Measurements from ENCODE around the gene LRMDA. TPM values are rescaled to one million over a fixed set of nuclear protein-coding genes. Genes with fewer than 3 reads are reported as not detected.

The LRMDA gene
- polyA plus RNA-seq, 1 donor (not counting 4 experiments of a cell fraction or from before 2014, with no cell fraction given) = not detected

DNA sequence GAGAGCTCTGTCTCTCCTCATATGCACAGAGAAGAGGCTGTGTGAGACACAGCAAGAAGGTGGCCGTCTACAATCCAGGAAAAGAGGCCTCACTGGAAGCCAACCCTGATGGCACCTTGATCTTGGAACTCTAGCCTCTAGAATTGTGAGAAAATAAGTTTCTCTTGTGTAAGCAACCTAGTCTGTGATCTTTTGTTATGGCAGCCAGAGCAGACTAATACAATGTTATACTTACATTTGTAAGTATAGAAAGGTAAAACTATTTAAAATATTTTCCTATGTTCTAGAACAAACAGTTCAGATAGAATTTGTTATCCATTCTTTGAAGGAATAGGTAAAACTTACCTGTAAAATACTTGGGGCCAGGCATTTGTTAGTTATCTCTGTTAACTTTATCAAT is 53.3 kb downstream of the LRMDA start:
- Histone ChIP-seq H3K36me3 (ENCODE audit: control insufficient read depth in 2 of 2, extremely low read depth in 1 of 2, insufficient read depth in 2 of 2, low read length in 2 of 2) (no peaks in the 10 kb centered on the region), H3K4me2 (ENCODE audit: control insufficient read depth, extremely low read depth, insufficient read depth, low read depth, low read length) (no peak overlapping the region), H3K4me1 (ENCODE audit: control insufficient read depth, extremely low read depth, insufficient read depth, low read length) (no peaks in the 10 kb centered on the region), H3K79me2 (ENCODE audit: control insufficient read depth, insufficient read depth, low read length) (no peaks in the 10 kb centered on the region), H3K9ac (ENCODE audit: control insufficient read depth, extremely low read depth, insufficient read depth, low read length) (no peak overlapping the region), H3K4me3 (ENCODE audit: control insufficient read depth in 2 of 3, extremely low read depth in 1 of 3, insufficient read depth in 2 of 3, low read depth in 1 of 3, low read length in 3 of 3) (no peak overlapping the region), H3K9me1 (ENCODE audit: control insufficient read depth, extremely low read depth, insufficient read depth, low read length) (no peaks in the 10 kb centered on the region), H2AFZ (ENCODE audit: control insufficient read depth, low read length) (no peak overlapping the region), H4K20me1 (ENCODE audit: control insufficient read depth, extremely low read depth, insufficient read depth, low read length) (no peaks in the 10 kb centered on the region), H3K9me3 (ENCODE audit: control insufficient read depth, low read depth, low read length) (no peaks in the 10 kb centered on the region), H3K27ac (ENCODE audit: control insufficient read depth, insufficient read depth, low read length) (no peak overlapping the region), H3K27me3 (ENCODE audit: control insufficient read depth, extremely low read depth, insufficient read depth, low read length) (no peaks in the 10 kb centered on the region)
- DNase-seq (ENCODE audit: low read depth, low spot score) = no peak
- TF ChIP-seq, protein P1, sequence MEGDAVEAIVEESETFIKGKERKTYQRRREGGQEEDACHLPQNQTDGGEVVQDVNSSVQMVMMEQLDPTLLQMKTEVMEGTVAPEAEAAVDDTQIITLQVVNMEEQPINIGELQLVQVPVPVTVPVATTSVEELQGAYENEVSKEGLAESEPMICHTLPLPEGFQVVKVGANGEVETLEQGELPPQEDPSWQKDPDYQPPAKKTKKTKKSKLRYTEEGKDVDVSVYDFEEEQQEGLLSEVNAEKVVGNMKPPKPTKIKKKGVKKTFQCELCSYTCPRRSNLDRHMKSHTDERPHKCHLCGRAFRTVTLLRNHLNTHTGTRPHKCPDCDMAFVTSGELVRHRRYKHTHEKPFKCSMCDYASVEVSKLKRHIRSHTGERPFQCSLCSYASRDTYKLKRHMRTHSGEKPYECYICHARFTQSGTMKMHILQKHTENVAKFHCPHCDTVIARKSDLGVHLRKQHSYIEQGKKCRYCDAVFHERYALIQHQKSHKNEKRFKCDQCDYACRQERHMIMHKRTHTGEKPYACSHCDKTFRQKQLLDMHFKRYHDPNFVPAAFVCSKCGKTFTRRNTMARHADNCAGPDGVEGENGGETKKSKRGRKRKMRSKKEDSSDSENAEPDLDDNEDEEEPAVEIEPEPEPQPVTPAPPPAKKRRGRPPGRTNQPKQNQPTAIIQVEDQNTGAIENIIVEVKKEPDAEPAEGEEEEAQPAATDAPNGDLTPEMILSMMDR (optimal IDR thresholded peaks at IDR 0.05 in 1 of 3, IDR thresholded peaks at IDR 0.05 in 1 of 3, conservative IDR thresholded peaks at IDR 0.05 in 1 of 3; ENCODE audit: extremely low read depth in 1 of 3, insufficient read depth in 2 of 3, low read length in 3 of 3) = no peak
- TF ChIP-seq EZH2 (IDR thresholded peaks at IDR 0.05; ENCODE audit: low read length) = no peak
- dilution Hi-C loops (cut with MboI; ENCODE audit: extremely low pct_ligation_motif_present, low sequenced_read_pairs) = no loop called here
- FAIRE-seq = no peak

DNA sequence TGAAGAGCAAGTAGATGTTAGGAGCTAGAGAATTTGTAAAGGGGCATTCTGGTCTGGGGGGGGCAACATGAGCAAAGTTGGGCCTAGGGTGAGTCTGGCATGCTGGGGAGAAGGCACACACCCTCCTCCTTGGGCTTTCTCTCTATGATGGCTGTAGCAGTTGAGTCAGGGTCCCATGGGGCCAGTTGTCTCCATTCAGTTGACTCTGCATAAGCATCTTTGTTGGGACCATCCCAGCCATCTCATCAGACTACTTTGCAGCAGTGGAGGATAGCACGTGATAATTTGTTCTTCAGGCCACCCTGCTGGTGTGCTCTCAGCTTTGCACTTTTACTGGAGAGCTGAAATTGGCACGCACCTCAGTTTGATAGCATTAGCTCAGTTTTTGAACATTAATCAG is 55.2 kb downstream of the LRMDA start:
- Histone ChIP-seq H2AFZ (ENCODE audit: control insufficient read depth, low read length) (no peak overlapping the region), H3K4me3 (ENCODE audit: control insufficient read depth in 2 of 3, extremely low read depth in 1 of 3, insufficient read depth in 2 of 3, low read depth in 1 of 3, low read length in 3 of 3) (no peak overlapping the region), H3K27me3 (ENCODE audit: control insufficient read depth, extremely low read depth, insufficient read depth, low read length) (no peaks in the 10 kb centered on the region), H3K9ac (ENCODE audit: control insufficient read depth, extremely low read depth, insufficient read depth, low read length) (no peak overlapping the region), H3K79me2 (ENCODE audit: control insufficient read depth, insufficient read depth, low read length) (no peaks in the 10 kb centered on the region), H3K9me1 (ENCODE audit: control insufficient read depth, extremely low read depth, insufficient read depth, low read length) (no peaks in the 10 kb centered on the region), H4K20me1 (ENCODE audit: control insufficient read depth, extremely low read depth, insufficient read depth, low read length) (no peaks in the 10 kb centered on the region), H3K27ac (ENCODE audit: control insufficient read depth, insufficient read depth, low read length) (no peak overlapping the region), H3K9me3 (ENCODE audit: control insufficient read depth, low read depth, low read length) (no peaks in the 10 kb centered on the region), H3K4me1 (ENCODE audit: control insufficient read depth, extremely low read depth, insufficient read depth, low read length) (no peaks in the 10 kb centered on the region), H3K4me2 (ENCODE audit: control insufficient read depth, extremely low read depth, insufficient read depth, low read depth, low read length) (no peak overlapping the region), H3K36me3 (ENCODE audit: control insufficient read depth in 2 of 2, extremely low read depth in 1 of 2, insufficient read depth in 2 of 2, low read length in 2 of 2) (no peaks in the 10 kb centered on the region)
- no peak for FAIRE-seq
- DNase-seq (ENCODE audit: low read depth, low spot score) = no peak
- TF ChIP-seq, protein P1 (optimal IDR thresholded peaks at IDR 0.05 in 1 of 3, IDR thresholded peaks at IDR 0.05 in 1 of 3, conservative IDR thresholded peaks at IDR 0.05 in 1 of 3; ENCODE audit: extremely low read depth in 1 of 3, insufficient read depth in 2 of 3, low read length in 3 of 3) = no peak
- TF ChIP-seq EZH2 (IDR thresholded peaks at IDR 0.05; ENCODE audit: low read length) = no peak
- dilution Hi-C loops (cut with MboI; ENCODE audit: extremely low pct_ligation_motif_present, low sequenced_read_pairs) = no loop called here

All from keratinocyte (primary cell).